ENCODE measurements around the gene CABP7.
A peak's percentile ranks its signal among the peaks of the same experiment; 100 is the strongest.

CABP7 gene

DNA sequence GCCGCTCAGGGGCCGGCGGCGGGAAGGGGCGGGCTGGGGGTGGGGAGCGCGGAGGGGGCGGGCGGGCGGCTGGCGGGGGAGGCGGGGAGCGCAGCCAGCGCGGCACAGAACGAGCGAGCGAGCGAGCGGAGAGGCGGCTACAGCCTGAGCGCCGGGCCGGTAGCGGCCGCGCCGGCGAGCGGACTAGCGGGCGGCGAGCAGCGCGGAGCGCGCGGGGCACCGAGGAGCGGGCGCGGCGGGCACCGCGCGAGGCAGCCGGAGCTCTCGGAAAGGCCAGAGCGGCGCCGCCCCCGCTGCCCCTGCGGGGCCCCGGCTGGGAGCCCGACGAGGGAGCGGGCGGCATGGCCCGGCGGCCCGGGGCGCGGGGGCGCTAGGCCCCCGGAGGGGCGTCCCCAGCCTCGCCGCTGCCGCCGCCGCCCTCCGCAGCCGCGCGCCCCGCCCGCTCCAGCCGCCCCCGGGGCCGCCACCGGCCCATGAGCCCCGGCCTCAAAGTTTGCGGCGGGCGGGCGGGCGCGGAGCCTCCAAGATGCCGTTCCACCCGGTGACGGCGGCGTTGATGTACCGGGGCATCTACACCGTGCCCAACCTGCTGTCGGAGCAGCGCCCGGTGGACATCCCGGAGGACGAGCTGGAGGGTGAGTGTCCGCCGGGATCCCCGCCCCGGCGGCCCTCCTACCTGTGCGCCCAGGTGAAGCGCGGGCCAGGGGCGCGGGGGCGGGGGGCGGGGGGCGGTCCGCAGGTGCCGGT is at the start of gene CABP7:
Gene CABP7 (plus strand): TSS at position 105 of the 747 bp plus-strand sequence. CDS start 422 bp downstream, at position 527.
- no peak for DNase-seq

GRCh38 chr22:29670626-29671025 is 49.2 kb upstream of the CABP7 start:
- no peak for DNase-seq

- no peak for DNase-seq
Observed at GRCh38 chr22:29673361-29674066, 46.3 kb upstream of the CABP7 start.

GRCh38 chr22:29674121-29674520 is 45.7 kb upstream of the CABP7 start:
- no peak for DNase-seq

DNA sequence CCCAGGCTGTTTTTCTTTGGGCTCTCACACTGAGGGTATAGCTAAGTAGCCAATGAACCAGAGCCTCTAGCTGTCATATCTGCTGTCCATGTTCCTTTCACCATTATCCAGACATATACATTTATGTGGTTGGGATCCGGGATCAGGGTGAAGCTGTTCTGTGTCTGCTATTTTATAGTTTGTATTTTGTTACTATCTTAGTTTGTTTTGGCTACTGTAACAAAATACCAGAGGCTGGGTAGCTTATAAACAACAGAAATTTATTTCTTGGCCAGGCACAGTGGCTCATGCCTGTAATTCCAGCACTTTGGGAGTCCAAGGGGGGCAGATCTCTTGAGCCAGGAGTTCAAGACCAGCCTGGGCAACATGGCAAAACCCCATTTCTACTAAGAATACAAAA is 40.5 kb upstream of the CABP7 start:
- DNase-seq: no peak

- DNase-seq: no peak
Observed at GRCh38 chr22:29683536-29683935, 36.3 kb upstream of the CABP7 start.

GRCh38 chr22:29684244-29684643 is 35.6 kb upstream of the CABP7 start:
- no peak for DNase-seq

DNA sequence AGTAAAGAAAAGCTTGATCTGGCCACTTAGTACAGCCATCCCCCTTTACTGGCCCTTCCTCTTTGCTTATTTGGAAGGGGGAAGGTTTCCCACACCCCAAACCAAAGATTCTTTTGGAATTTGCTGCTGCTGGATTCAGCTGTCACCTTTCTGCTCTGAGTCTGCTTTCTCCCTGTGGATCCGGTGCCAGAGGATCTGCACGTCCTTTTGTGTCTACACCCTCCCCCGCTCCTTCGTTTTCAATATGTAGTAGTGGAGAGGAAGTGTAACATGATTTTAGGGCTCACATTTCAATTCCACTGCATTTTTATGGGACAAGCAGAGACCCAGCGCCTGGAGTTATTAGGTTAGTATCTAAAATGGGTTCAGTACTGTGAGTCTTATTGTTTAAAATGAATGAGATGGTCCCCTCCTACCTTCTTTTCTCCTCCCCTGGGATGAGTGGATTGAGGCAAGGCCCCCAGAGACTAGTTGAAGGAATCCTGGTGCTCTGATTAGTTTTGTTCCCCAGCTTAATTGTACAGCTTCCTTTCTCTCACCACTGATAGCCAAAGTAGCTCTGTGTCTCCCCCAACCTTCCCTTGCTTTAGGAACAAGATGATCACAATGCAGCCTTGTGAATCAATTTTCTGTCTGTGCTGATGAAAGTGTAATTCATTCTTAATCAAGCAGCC is 30.5 kb upstream of the CABP7 start:
- no peak for DNase-seq

DNA sequence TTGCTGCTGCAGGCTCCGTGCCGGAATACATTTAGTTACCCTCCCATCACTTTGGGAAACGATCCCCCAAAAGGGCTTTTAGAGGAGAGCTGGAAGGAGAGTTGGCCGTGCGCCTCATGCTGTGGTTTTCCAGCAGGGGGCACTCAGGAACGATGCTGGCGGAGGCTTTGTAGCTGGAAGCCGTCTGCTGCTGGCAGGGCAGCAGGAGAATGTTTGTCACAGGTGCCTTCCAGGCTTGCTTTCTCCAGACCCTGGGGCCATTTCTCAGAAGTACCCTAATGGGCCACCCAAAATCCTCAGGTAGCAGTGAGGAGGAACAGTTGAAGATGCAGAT is 30.0 kb upstream of the CABP7 start:
- DNase-seq: peak; percentile 40

GRCh38 chr22:29690476-29690875 is 29.3 kb upstream of the CABP7 start:
- no peak for DNase-seq

- no peak for DNase-seq
Observed at GRCh38 chr22:29691636-29692326, 28.0 kb upstream of the CABP7 start.

GRCh38 chr22:29692327-29692640 is 27.5 kb upstream of the CABP7 start:
- DNase-seq: no peak

GRCh38 chr22:29693161-29693560 is 26.6 kb upstream of the CABP7 start:
- DNase-seq: no peak

DNA sequence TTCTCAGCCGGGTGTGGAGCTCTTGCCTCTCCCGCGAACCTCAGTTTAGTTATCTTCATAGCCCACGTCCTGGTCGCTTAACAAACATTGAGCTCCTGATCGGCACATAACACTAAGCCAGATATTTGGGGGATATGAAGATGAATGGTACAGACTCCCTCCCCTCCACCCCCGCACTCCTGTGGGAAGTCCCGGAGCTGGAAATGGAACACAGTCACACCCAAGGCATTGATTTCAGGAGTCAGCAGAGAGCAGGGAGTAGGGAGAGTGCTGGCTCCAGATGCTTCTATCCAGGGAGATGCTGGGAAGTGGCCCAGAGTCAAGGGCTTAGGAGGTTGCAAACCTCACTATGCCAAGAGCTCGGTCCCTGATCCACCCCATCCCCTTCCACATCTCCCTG is 26.1 kb upstream of the CABP7 start:
- no peak for DNase-seq

- no peak for DNase-seq
Observed at GRCh38 chr22:29695129-29695926, 24.5 kb upstream of the CABP7 start.

DNA sequence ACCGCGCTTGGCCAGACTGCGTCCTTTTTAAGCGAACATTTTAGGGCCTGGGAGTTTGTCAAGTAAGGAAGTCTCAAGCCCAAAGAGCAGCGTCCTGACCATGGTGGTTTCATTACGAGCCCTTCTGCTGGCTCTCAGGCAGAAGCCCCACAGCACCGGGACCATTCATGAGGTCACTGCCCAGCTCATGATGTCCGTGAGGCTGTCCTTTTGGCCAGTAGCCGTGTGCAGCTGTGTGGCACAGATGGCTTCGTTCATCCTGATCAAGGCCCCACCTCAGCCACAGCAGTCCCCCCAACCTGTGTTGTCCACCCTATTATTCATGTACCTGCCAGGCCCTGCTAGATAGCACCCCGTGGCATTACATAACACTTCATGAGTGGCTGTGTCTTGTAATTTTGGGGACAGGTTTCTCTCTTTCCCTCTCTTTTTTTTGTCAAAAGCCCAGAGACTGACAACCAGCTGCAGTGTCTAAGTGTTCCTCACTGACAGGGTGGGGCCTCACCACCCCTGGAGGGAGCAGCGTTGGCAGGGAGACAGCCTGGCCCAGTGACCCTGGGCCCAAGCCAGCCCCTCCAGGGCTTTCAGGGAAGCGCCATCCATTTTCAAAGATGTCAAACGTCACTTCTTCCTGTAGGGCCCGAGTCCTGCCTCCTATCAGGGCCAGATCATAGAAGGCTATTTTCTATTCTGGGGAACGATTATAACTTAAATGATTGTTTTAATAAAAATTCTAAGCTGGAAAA is 21.8 kb upstream of the CABP7 start:
- DNase-seq: no peak

GRCh38 chr22:29700206-29700899 is 19.4 kb upstream of the CABP7 start:
- no peak for DNase-seq

- no peak for DNase-seq
Observed at GRCh38 chr22:29700900-29701154, 19.0 kb upstream of the CABP7 start.

- DNase-seq: peak; percentile 25
Observed at GRCh38 chr22:29701155-29701999, 18.4 kb upstream of the CABP7 start.

Measured in activated CD4-positive, alpha-beta T cell treated with anti-CD3 and anti-CD28 coated beads, Interleukin-10, Interleukin-2, amounts not matched to agents 100 ng/mL and 50 ng/mL, durations not matched to agents 16 hours and 8 hours (primary cell).